ENCODE results near the gene C1D. TPM values are rescaled to one million over a fixed set of nuclear protein-coding genes. Genes with fewer than 3 reads are reported as not detected.

Gene C1D
- polyA plus RNA-seq, 3 donors: 14.9 to 58.4 (median 49.7) TPM

DNA sequence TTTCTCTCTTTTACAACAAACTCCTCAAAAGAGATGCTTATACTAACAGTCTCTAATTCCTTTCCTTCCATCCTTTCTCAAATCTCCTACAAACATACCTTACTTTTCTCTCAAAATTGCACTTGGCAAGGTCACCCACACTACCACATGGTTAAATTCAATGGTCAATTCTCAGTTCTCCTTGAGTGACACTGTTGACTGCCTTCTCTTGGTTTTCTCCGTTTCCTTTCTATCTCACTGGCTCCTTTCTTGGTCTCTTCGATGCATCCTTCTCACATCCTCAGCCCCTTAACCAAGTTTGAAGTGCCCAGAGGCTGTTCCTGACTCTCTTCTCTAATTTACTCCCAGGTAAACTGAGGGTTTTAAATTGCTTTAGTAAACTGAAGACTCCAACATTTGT is 12.5 kb downstream of the C1D start:
- Histone ChIP-seq H3K4me2 (replicated peaks; ENCODE audit: extremely low read depth, low read length, poor library complexity, severe bottlenecking) (no peak overlapping the region), H3K4me1 (ENCODE audit: control insufficient read depth in 1 of 2, insufficient read depth in 2 of 2, low read length in 2 of 2) (no peaks in the 10 kb centered on the region), H2AFZ (ENCODE audit: insufficient read depth, low read depth, low read length, poor library complexity, severe bottlenecking) (no peak overlapping the region), H3K27ac (ENCODE audit: low read depth in 1 of 2, low read length in 2 of 2) (no peak overlapping the region), H3K9me3 (replicated peaks in 1 of 2; ENCODE audit: control insufficient read depth in 1 of 2, insufficient read depth in 1 of 2, low read length in 2 of 2) (no peaks in the 10 kb centered on the region), H3K36me3 (replicated peaks in 1 of 2; ENCODE audit: control insufficient read depth in 1 of 2, insufficient read depth in 2 of 2, low read length in 2 of 2) (peaks cover 10 to 33% of the 10 kb centered on the region in 2 donors), H3K4me3 (replicated peaks in 1 of 3; ENCODE audit: low read depth in 2 of 3, low read length in 3 of 3) (no peak overlapping the region), H3K27me3 (ENCODE audit: control insufficient read depth in 2 of 2, insufficient read depth in 2 of 2, low read length in 2 of 2) (no peaks in the 10 kb centered on the region), H3K79me2 (ENCODE audit: insufficient read depth, low read length) (peaks cover 81% of the 10 kb centered on the region), H4K20me1 (ENCODE audit: insufficient read depth, low read length) (peaks cover 88% of the 10 kb centered on the region), H3K9ac (ENCODE audit: insufficient read depth, low read length, poor library complexity, severe bottlenecking) (no peak overlapping the region)
- WGBS (ENCODE audit: insufficient coverage): 90% methylated on average over 2 of the region's 2 CpGs
- intact Hi-C loops (cut with micrococcal nuclease): no loop called here
- H3K9me3 Mint-ChIP-seq: no peaks in the 10 kb centered on the region
- TF ChIP-seq, protein P1, sequence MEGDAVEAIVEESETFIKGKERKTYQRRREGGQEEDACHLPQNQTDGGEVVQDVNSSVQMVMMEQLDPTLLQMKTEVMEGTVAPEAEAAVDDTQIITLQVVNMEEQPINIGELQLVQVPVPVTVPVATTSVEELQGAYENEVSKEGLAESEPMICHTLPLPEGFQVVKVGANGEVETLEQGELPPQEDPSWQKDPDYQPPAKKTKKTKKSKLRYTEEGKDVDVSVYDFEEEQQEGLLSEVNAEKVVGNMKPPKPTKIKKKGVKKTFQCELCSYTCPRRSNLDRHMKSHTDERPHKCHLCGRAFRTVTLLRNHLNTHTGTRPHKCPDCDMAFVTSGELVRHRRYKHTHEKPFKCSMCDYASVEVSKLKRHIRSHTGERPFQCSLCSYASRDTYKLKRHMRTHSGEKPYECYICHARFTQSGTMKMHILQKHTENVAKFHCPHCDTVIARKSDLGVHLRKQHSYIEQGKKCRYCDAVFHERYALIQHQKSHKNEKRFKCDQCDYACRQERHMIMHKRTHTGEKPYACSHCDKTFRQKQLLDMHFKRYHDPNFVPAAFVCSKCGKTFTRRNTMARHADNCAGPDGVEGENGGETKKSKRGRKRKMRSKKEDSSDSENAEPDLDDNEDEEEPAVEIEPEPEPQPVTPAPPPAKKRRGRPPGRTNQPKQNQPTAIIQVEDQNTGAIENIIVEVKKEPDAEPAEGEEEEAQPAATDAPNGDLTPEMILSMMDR (IDR thresholded peaks at IDR 0.05): no peak
- H3K27me3 Mint-ChIP-seq (ENCODE audit: low read depth in 3 of 3): no peaks in the 10 kb centered on the region
- no peak overlapping the region for H3K4me3 Mint-ChIP-seq
- peaks cover 28 to 35% of the 10 kb centered on the region in 2 donors for H3K36me3 Mint-ChIP-seq
- peaks cover 11% of the 10 kb centered on the region for H3K4me1 Mint-ChIP-seq
- peak overlapping the region in 2 of 7 donors; percentile 25 to 40 for H3K27ac Mint-ChIP-seq
- no peak for DNase-seq

DNA sequence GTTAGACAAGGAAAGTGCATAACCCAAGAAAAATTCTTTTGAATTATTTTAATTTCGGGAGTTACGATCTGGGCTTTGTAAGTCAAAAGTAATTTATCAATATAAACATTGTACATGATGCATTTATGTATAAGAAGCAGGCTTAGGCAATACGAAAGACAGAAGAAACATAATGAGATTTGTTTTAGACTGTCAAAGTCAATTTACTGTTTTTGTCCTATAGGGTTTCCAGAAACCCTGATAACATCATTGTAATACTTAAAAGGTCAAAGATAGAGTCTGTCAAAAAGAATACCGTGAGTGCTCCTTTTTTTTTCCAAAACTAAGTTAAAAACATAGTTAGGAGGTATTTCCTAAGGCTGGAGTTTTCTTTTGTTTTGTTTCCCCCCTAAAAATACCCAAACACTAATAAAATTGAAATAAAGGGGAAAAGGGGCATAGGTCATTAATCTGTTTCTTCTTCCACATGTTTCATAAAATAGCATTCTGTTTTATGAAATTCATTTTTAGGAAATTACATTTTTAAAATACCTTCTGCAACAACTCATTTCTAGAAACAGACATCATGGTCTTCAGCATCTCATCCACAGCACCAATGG is 16.1 kb downstream of the C1D start:
- Histone ChIP-seq H4K20me1 (ENCODE audit: insufficient read depth, low read length) (peaks cover 52% of the 10 kb centered on the region), H3K4me1 (ENCODE audit: control insufficient read depth in 1 of 2, insufficient read depth in 2 of 2, low read length in 2 of 2) (no peaks in the 10 kb centered on the region), H3K4me2 (replicated peaks; ENCODE audit: extremely low read depth, low read length, poor library complexity, severe bottlenecking) (no peak overlapping the region), H3K79me2 (ENCODE audit: insufficient read depth, low read length) (peaks cover 45% of the 10 kb centered on the region), H3K27me3 (ENCODE audit: control insufficient read depth in 2 of 2, insufficient read depth in 2 of 2, low read length in 2 of 2) (no peaks in the 10 kb centered on the region), H3K9me3 (replicated peaks in 1 of 2; ENCODE audit: control insufficient read depth in 1 of 2, insufficient read depth in 1 of 2, low read length in 2 of 2) (no peaks in the 10 kb centered on the region), H3K27ac (ENCODE audit: low read depth in 1 of 2, low read length in 2 of 2) (no peak overlapping the region), H3K4me3 (replicated peaks in 1 of 3; ENCODE audit: low read depth in 2 of 3, low read length in 3 of 3) (no peak overlapping the region), H3K36me3 (replicated peaks in 1 of 2; ENCODE audit: control insufficient read depth in 1 of 2, insufficient read depth in 2 of 2, low read length in 2 of 2) (peaks cover 33 to 54% of the 10 kb centered on the region in 2 donors), H2AFZ (ENCODE audit: insufficient read depth, low read depth, low read length, poor library complexity, severe bottlenecking) (no peak overlapping the region), H3K9ac (ENCODE audit: insufficient read depth, low read length, poor library complexity, severe bottlenecking) (no peak overlapping the region)
- TF ChIP-seq, protein P1 (IDR thresholded peaks at IDR 0.05): no peak
- no peaks in the 10 kb centered on the region for H3K9me3 Mint-ChIP-seq
- no peak overlapping the region for H3K4me3 Mint-ChIP-seq
- no peaks in the 10 kb centered on the region for H3K27me3 Mint-ChIP-seq (ENCODE audit: low read depth in 3 of 3)
- intact Hi-C loops (cut with micrococcal nuclease): no loop called here
- no peak overlapping the region for H3K27ac Mint-ChIP-seq
- WGBS (ENCODE audit: insufficient coverage): no CpG with 5 or more reads among the region's 4 CpGs
- DNase-seq: no peak
- H3K4me1 Mint-ChIP-seq: no peaks in the 10 kb centered on the region
- peaks cover 44 to 53% of the 10 kb centered on the region in 2 donors for H3K36me3 Mint-ChIP-seq

All from CD14-positive monocyte (primary cell).